ENCODE measurements around the gene BCKDHA.

- TF ChIP-seq CTCF (IDR thresholded peaks at IDR 0.05; ENCODE audit: insufficient read depth, low read length, poor library complexity, severe bottlenecking) (no peak), EZH2phosphoT487 (conservative IDR thresholded peaks at IDR 0.05; ENCODE audit: low read length) (no peak)
Measured at GRCh38 chr19:41422955-41423354, 25.3 kb downstream of the BCKDHA start.
